GDM1 (cell line): ENCODE results near the gene SELENOK.

Experiments
- DNase-seq: peaks from one replicate; lab custom pipeline; 2025; lab: John Stamatoyannopoulos, UW

The SELENOK gene

DNA sequence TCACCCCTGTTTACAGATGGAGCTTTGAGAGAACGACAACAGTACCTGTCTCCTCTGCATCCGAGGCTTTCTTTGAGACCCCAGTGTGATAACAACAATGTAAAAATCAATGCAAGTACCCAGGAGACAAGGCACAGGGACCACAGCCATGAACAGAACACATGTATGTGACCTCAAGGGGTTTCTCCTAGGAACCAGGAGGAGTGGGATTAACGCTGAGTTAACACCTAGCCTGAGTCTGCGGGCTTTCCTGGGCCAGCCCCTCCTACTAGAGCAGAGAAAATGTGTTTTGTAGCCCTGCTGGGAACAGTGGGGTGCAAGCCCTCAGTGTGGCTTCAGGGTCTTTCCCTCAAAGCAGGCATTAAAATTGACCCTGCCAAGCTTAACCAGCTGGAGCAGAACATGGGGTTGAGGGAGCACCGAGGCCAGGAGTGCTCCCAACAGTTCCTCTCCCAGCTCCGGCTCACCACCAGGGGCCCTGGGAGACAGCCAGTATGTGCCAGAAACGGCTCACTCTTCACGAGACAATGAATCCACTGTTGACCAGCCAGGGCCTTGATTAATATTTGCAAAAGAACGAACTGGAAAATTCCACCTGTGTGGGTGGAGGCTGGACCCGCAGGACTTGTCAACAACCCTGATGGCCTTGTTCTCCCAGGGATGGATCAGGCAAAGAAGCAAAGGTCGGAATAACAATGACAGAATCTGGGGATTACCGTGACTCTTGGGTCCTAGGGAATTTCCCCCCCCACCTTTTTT lies 49.0 kb downstream of the SELENOK start:
- DNase-seq: no peak

GRCh38 chr3:53841296-53841695 lies 50.4 kb downstream of the SELENOK start:
- DNase-seq: no peak

DNA sequence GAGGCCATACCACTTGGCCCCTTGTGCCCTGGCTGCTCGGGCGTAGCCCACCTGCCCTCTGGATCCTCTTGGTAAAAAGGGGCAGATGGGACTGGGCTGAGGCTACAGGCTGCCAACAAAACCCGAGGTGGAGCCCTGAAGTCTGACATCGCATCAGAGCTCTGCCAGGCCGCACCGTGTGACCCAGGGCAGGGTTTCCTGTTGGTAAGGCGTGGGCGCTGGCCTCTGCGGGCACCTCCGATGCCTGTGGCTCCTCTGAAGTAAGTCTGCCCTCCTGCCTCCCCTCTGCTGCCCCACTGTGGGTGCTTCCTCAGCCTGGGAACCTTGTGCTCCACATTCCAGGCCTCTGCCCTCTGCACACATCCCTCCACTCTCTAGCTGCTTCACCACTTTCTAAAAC lies 54.3 kb downstream of the SELENOK start:
- no peak for DNase-seq

- DNase-seq: no peak
These were observed 55.4 kb downstream of the SELENOK start for GRCh38 chr3:53836084-53836872.

DNA sequence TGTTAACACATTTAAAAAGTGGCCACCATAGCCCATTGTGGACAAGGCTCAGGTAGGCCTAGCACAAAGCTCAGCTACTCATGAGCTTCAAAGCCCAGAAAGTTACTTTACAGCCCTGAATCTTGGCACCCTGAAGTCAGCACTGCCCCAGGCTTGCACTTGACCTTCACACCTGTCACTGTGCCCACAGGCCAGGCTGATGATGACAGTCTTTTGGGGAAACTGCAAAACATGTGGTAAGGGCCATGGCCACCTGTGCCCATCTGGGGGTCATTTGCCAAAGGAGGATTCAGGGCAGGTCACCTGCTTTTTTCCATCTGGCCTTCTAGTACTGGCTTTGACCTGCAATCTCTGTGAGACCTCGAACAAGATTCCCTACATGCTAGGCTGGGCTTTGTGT lies 56.4 kb downstream of the SELENOK start:
- no peak for DNase-seq

DNA sequence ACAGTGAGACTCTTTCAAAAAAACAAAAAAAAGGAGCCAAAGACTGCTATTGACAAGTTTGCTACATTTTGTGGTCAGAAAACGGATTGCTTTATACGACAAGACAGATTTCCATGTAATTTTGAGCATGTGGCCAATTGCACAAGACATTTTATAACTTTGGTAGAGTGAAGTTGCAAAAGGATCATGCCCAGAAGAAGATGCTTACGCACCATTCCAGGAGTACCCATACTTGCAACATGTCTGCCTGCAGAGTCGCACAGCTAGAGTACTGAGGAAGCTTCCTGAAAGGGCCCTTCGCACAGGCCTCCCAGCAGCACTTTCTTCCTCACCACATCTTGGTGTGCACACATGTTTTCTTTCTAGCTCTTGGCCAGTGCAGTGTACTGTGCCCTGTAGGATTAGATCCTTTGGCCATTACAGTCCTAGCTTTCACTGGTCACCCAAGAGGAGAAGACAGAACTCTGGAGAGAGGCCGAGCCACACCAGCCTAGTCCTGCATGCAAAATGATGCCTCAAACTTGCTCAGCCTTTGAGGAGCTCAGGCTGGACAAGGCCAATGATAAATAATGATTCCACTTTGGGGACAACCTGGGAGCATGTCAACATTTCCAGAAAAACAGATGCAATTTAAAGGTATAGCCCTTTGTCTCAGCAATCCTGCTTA lies 57.1 kb downstream of the SELENOK start:
- no peak for DNase-seq
